Adrenal gland (tissue), 12 donors: ENCODE measurements around the gene CEP89. TPM values are rescaled to one million over a fixed set of nuclear protein-coding genes. Genes with fewer than 3 reads are reported as not detected.

Experiments used
- DNase-seq, 7 donors: peaks; one replicate each; pipeline ENCODE4 v3.0.0-alpha.2; 2019 to 2020
- H3K27ac ChIP-seq, 5 donors: fragments of 200-600 bp; sonication (generic) in 4 of 5; 1 replicate in 3 of 5; 2 replicates in 2 of 5; pipeline versions ENCODE4 v1.5.1 to v1.8.0; 2016 to 2020; ENCODE audit warnings: mild to moderate bottlenecking in 1 of 5
- H3K27me3 ChIP-seq: fragments of 200-600 bp; 2 replicates; pipeline ENCODE4 v1.8.0; 2021
- H3K36me3 ChIP-seq, 2 donors: fragments of 200-600 bp; replicated peaks in 1 of 2; 1 replicate in 1 of 2; 2 replicates in 1 of 2; pipeline versions ENCODE4 v1.5.1 to v1.8.0; 2018 to 2022
- H3K4me1 ChIP-seq, 2 donors: fragments of 200-600 bp; replicated peaks in 1 of 2; 1 replicate in 1 of 2; 2 replicates in 1 of 2; pipeline versions ENCODE4 v1.5.1 to v1.8.0; 2018 to 2021
- H3K4me3 ChIP-seq, 4 donors: fragments of 200-600 bp; sonication (generic) in 3 of 4; one replicate each; pipeline ENCODE4 v1.5.1; 2016 to 2018
- H3K9me3 ChIP-seq, 3 donors: fragments of 200-600 bp; sonication (generic) in 1 of 3; replicated peaks in 1 of 3; 1 replicate in 2 of 3; 2 replicates in 1 of 3; pipeline versions ENCODE4 v1.5.1 to v1.8.0; 2016 to 2021
- CTCF ChIP-seq, 6 experiments: fragments of 450-650 bp in 4 of 6; fragments of 200-600 bp in 2 of 6; sonication (generic) in 1 of 6; IDR thresholded peaks; 1 replicate in 5 of 6; 2 replicates in 1 of 6; pipeline versions ENCODE4 v1.5.1 to v1.8.0; 2016 to 2021; ENCODE audit warnings: antibody characterized with exemption in 6 of 6, mild to moderate bottlenecking in 2 of 6, moderate library complexity in 1 of 6
- POLR2A ChIP-seq, 2 donors: fragments of 450-650 bp; IDR thresholded peaks; one replicate each; pipeline ENCODE4 v1.6.1; 2017; ENCODE audit warnings: antibody characterized with exemption in 2 of 2, mild to moderate bottlenecking in 2 of 2, moderate library complexity in 1 of 2
- WGBS, 4 donors: extraction: QIAGEN DNeasy Blood & Tissue Kit in 2 of 4; methylation state at CpG; one replicate each; pipeline versions ENCODE4 v1.1.5 to v1.1.7; 2013 to 2017; 5-methylcytosine and 5-hydroxymethylcytosine counted together
- intact Hi-C, 2 donors: fragments of 100-400 bp; cut with DNase I; formaldehyde crosslinking; loops; one replicate each; pipeline versions ENCODE4 v1.14.1 to v1.15.0; 2022 to 2023
- polyA plus RNA-seq, 3 donors: library from polyadenylated mRNA; stranded (reverse); fragments of 200-250 nt in 2 of 3; fragments of 350-450 nt in 1 of 3; fragmentation: Illumina TruSeq in 1 of 3; extraction: RNeasy Lipid Tissue Mini Kit (QIAGEN cat#74804) in 1 of 3; gene quantifications; one replicate each; pipeline ENCODE4 v1.2.3, GENCODE V29; 2013 to 2014
- total RNA-seq, 9 donors: library from RNA; depleted of rRNA in 4 of 9; stranded (reverse); fragments of >200 nt in 4 of 9; fragments of 120-200 nt in 1 of 9; fragmentation: NEBNext Ultra II Directional in 1 of 9; extraction: Animal tissue kit (Norgen Biotek cat#: 25700) in 1 of 9; gene quantifications; one replicate each; pipeline versions ENCODE4 v1.1.0 to v1.2.4, GENCODE V29; 2013 to 2023
- donor health status: healthy with polysubstance abuse.
- donor health status: Bipolar disorder and iron deficiency.
- donor health status: DM: yes; HTN: yes; CAD: no.
- donor health status: DM: no; HTN: no; CAD: no.
- donor health status: DM: no; HTN: no; CAD: no.
- donor health status: DM: yes; HTN: yes; CAD: no.

Gene CEP89
- total and polyA plus RNA-seq, 12 donors: 9.2 to 20.1 (median 13.9) TPM

GRCh38 chr19:32877977-32878745 lies 93.6 kb downstream of the CEP89 start:
- Histone ChIP-seq H3K36me3 (no peaks in the 10 kb centered on the region), H3K9me3 (no peaks in the 10 kb centered on the region), H3K4me1 (no peaks in the 10 kb centered on the region), H3K27me3 (no peaks in the 10 kb centered on the region), H3K4me3 (no peak overlapping the region), H3K27ac (no peak overlapping the region)
- 90 to 95% (median 93%) methylated on average over 12 to 14 of the region's 14 CpGs for WGBS, 4 donors
- intact Hi-C loops: no loop called here
- peak in 1 of 7 donors; percentile 14 for DNase-seq
- TF ChIP-seq CTCF (IDR thresholded peaks at IDR 0.05) (no peak), POLR2A (IDR thresholded peaks at IDR 0.05) (no peak)

GRCh38 chr19:32877323-32877912 lies 94.3 kb downstream of the CEP89 start:
- TF ChIP-seq POLR2A (IDR thresholded peaks at IDR 0.05): no peak
- intact Hi-C loops: no loop called here
- WGBS, 4 donors: 87 to 98% (median 94%) methylated on average over 7 to 9 of the region's 9 CpGs
- Histone ChIP-seq H3K9me3 (no peaks in the 10 kb centered on the region), H3K4me1 (no peaks in the 10 kb centered on the region), H3K36me3 (no peaks in the 10 kb centered on the region), H3K27me3 (no peaks in the 10 kb centered on the region), H3K4me3 (no peak overlapping the region), H3K27ac (no peak overlapping the region)
- DNase-seq: peak in 1 of 7 donors; percentile 23

DNA sequence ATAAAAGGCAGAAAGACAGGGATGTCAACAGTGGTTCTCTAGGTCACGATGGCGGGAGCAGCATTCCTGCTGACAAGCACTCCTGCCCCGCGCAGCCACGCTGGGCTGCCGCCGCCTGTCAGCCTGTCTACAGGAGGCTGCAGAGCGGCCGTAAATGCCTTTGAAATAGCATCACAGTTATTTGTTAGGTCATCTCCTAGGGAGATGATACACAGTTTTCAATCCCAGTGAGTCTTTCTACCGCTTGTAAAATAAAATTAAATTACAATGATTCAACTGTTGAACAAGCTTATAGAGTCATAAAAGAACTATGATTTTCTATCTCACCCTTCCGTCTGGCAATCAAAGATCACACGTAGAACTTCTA lies 94.9 kb downstream of the CEP89 start:
- Histone ChIP-seq H3K9me3 (no peaks in the 10 kb centered on the region), H3K4me1 (no peaks in the 10 kb centered on the region), H3K27ac (no peak overlapping the region), H3K36me3 (no peaks in the 10 kb centered on the region), H3K4me3 (no peak overlapping the region), H3K27me3 (no peaks in the 10 kb centered on the region)
- intact Hi-C loops: no loop called here
- WGBS, 4 donors: 84 to 95% (median 89%) methylated on average over 12 of the region's 12 CpGs
- TF ChIP-seq POLR2A (IDR thresholded peaks at IDR 0.05): no peak
- no peak for TF ChIP-seq CTCF (IDR thresholded peaks at IDR 0.05)
- peak in 1 of 7 donors; percentile 30 for DNase-seq

- peak in 1 of 7 donors; percentile 33 for DNase-seq
- Histone ChIP-seq H3K9me3 (no peaks in the 10 kb centered on the region), H3K27me3 (no peaks in the 10 kb centered on the region), H3K27ac (no peak overlapping the region), H3K4me3 (no peak overlapping the region), H3K36me3 (no peaks in the 10 kb centered on the region), H3K4me1 (no peaks in the 10 kb centered on the region)
- intact Hi-C loops: no loop called here
- TF ChIP-seq POLR2A (IDR thresholded peaks at IDR 0.05): no peak
- no peak for TF ChIP-seq CTCF (IDR thresholded peaks at IDR 0.05)
- WGBS, 4 donors: 89 to 94% (median 91%) methylated on average over 8 to 9 of the region's 9 CpGs
Observed at GRCh38 chr19:32876236-32876918, 95.4 kb downstream of the CEP89 start.
